Measurements from ENCODE around the gene ERCC3. TPM values are rescaled to one million over a fixed set of nuclear protein-coding genes. Genes with fewer than 3 reads are reported as not detected.

The ERCC3 gene
- total RNA-seq, 1 donor from 2014 or later, result 45.1 TPM

GRCh38 chr2:127280693-127281092 is 13.3 kb downstream of the ERCC3 start:
- Mint-ChIP-seq H3K27me3 (ENCODE audit: unreplicated experiment) (no peaks in the 10 kb centered on the region), H3K4me3 (ENCODE audit: unreplicated experiment) (no peak overlapping the region), H3K9me3 (ENCODE audit: unreplicated experiment) (no peaks in the 10 kb centered on the region), H3K4me1 (ENCODE audit: unreplicated experiment) (no peaks in the 10 kb centered on the region), H3K36me3 (ENCODE audit: low read depth, unreplicated experiment) (peaks cover 61% of the 10 kb centered on the region), H3K27ac (ENCODE audit: unreplicated experiment) (no peak overlapping the region)
- DNase-seq (ENCODE audit: low spot score), result no peak
- TF ChIP-seq, protein P1, sequence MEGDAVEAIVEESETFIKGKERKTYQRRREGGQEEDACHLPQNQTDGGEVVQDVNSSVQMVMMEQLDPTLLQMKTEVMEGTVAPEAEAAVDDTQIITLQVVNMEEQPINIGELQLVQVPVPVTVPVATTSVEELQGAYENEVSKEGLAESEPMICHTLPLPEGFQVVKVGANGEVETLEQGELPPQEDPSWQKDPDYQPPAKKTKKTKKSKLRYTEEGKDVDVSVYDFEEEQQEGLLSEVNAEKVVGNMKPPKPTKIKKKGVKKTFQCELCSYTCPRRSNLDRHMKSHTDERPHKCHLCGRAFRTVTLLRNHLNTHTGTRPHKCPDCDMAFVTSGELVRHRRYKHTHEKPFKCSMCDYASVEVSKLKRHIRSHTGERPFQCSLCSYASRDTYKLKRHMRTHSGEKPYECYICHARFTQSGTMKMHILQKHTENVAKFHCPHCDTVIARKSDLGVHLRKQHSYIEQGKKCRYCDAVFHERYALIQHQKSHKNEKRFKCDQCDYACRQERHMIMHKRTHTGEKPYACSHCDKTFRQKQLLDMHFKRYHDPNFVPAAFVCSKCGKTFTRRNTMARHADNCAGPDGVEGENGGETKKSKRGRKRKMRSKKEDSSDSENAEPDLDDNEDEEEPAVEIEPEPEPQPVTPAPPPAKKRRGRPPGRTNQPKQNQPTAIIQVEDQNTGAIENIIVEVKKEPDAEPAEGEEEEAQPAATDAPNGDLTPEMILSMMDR (IDR thresholded peaks at IDR 0.05; ENCODE audit: unreplicated experiment), result no peak

DNA sequence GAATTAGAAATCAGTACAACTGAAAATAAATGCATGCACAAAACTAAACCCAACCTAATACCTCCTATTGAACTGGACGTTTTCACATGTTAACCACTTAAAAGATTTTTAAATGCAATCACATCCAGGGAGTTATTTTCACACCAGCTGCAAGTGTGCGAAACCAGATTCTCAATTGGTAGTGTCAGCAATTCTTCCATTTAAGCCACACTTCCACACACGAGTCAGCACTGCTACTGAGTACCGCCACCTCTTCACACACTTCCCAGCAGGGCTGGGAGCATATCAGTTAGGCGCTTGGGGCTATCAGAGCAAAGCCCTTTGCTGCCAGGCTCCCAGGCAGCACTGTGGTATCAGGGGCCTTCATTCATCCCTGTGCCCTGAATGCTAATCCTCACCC is 14.2 kb downstream of the ERCC3 start:
- H3K4me3 Mint-ChIP-seq (ENCODE audit: unreplicated experiment), result no peak overlapping the region
- H3K36me3 Mint-ChIP-seq (ENCODE audit: low read depth, unreplicated experiment), result peaks cover 62% of the 10 kb centered on the region
- no peaks in the 10 kb centered on the region for H3K9me3 Mint-ChIP-seq (ENCODE audit: unreplicated experiment)
- TF ChIP-seq, protein P1 (IDR thresholded peaks at IDR 0.05; ENCODE audit: unreplicated experiment), result no peak
- DNase-seq (ENCODE audit: low spot score), result no peak
- H3K27ac Mint-ChIP-seq (ENCODE audit: unreplicated experiment), result no peak overlapping the region
- H3K27me3 Mint-ChIP-seq (ENCODE audit: unreplicated experiment), result no peaks in the 10 kb centered on the region
- no peaks in the 10 kb centered on the region for H3K4me1 Mint-ChIP-seq (ENCODE audit: unreplicated experiment)

- Mint-ChIP-seq H3K36me3 (ENCODE audit: low read depth, unreplicated experiment) (peaks cover 58% of the 10 kb centered on the region), H3K27ac (ENCODE audit: unreplicated experiment) (no peak overlapping the region)
- no peak for DNase-seq (ENCODE audit: low spot score)
Measured at GRCh38 chr2:127278959-127279358, 15.0 kb downstream of the ERCC3 start.

DNA sequence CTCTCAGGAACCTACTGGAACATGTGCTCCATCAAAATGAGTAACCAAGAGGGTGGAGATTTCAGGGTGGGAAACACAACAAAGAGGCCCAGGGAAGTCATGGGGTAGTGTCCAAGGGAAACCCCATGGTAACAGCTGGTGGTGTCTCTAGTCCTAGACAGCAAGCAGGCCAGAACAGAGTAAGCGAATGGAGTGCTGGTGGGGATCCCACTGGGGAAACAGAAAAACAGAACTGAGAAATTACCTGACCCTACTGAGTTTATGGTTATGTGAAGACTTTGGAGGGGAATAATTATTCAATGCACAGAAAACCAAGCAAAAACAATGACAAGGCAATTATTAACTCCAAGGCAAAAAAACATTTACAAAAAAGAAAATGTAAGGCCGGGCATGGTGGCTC is 16.9 kb downstream of the ERCC3 start:
- H3K36me3 Mint-ChIP-seq (ENCODE audit: low read depth, unreplicated experiment), result peaks cover 57% of the 10 kb centered on the region
- H3K27me3 Mint-ChIP-seq (ENCODE audit: unreplicated experiment), result no peaks in the 10 kb centered on the region
- no peaks in the 10 kb centered on the region for H3K4me1 Mint-ChIP-seq (ENCODE audit: unreplicated experiment)
- no peak overlapping the region for H3K27ac Mint-ChIP-seq (ENCODE audit: unreplicated experiment)
- H3K9me3 Mint-ChIP-seq (ENCODE audit: unreplicated experiment), result no peaks in the 10 kb centered on the region
- DNase-seq (ENCODE audit: low spot score), result no peak
- H3K4me3 Mint-ChIP-seq (ENCODE audit: unreplicated experiment), result no peak overlapping the region
- TF ChIP-seq, protein P1 (IDR thresholded peaks at IDR 0.05; ENCODE audit: unreplicated experiment), result no peak

More at GRCh38 chr2:127278959-127279358, 15.0 kb downstream of the ERCC3 start:
- peak overlapping the region; percentile 38 for H3K4me3 Mint-ChIP-seq (ENCODE audit: unreplicated experiment)
- H3K4me1 Mint-ChIP-seq (ENCODE audit: unreplicated experiment), result no peaks in the 10 kb centered on the region
- TF ChIP-seq, protein P1 (IDR thresholded peaks at IDR 0.05; ENCODE audit: unreplicated experiment), result no peak
- no peaks in the 10 kb centered on the region for H3K27me3 Mint-ChIP-seq (ENCODE audit: unreplicated experiment)
- H3K9me3 Mint-ChIP-seq (ENCODE audit: unreplicated experiment), result no peaks in the 10 kb centered on the region

GRCh38 chr2:127275789-127276188 is 18.2 kb downstream of the ERCC3 start:
- no peak overlapping the region for H3K27ac Mint-ChIP-seq (ENCODE audit: unreplicated experiment)
- H3K4me3 Mint-ChIP-seq (ENCODE audit: unreplicated experiment), result no peak overlapping the region
- TF ChIP-seq, protein P1 (IDR thresholded peaks at IDR 0.05; ENCODE audit: unreplicated experiment), result no peak
- no peak for DNase-seq (ENCODE audit: low spot score)
- H3K36me3 Mint-ChIP-seq (ENCODE audit: low read depth, unreplicated experiment), result peaks cover 65% of the 10 kb centered on the region
- H3K4me1 Mint-ChIP-seq (ENCODE audit: unreplicated experiment), result no peaks in the 10 kb centered on the region
- H3K27me3 Mint-ChIP-seq (ENCODE audit: unreplicated experiment), result no peaks in the 10 kb centered on the region
- no peaks in the 10 kb centered on the region for H3K9me3 Mint-ChIP-seq (ENCODE audit: unreplicated experiment)
